GM19099 (cell line): ENCODE results near the gene ODAM.

Experiments used
- POLR2A ChIP-seq: IDR thresholded peaks from 3 replicates; pipeline ENCODE4 v1.6.1; 2011; ENCODE audit warnings: low read depth; ENCODE audit not compliant: insufficient read length; ENCODE audit errors: extremely low read depth

ODAM gene, protein sequence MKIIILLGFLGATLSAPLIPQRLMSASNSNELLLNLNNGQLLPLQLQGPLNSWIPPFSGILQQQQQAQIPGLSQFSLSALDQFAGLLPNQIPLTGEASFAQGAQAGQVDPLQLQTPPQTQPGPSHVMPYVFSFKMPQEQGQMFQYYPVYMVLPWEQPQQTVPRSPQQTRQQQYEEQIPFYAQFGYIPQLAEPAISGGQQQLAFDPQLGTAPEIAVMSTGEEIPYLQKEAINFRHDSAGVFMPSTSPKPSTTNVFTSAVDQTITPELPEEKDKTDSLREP

DNA sequence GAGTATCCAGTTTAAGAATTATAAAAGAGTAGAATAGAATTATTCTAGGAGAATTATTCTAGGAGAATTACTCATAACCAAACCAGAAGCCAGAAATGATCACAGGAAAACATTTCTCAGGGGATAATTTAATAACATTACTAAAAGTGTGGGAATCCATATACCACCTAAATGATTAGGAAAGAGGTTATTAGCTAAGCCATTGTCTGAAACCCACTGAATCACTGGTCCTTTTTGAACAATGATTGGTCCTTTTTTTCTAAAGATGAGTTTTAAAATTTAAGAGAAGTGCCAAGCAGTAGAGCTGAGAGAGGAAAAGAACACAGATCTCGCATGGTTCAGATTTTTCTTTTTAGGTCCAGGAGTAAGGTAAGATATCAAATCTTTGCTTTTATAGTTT is at the start of gene ODAM:
Gene ODAM (plus strand): TSS at position 301 of the 400 bp plus-strand sequence. CDS start 819 bp downstream, outside the sequence.
- TF ChIP-seq POLR2A = no peak

GRCh38 chr4:70151271-70151670 is 44.3 kb upstream of the ODAM start:
- no peak for TF ChIP-seq POLR2A

- no peak for TF ChIP-seq POLR2A
These were observed 43.4 kb upstream of the ODAM start for GRCh38 chr4:70152088-70152487.

DNA sequence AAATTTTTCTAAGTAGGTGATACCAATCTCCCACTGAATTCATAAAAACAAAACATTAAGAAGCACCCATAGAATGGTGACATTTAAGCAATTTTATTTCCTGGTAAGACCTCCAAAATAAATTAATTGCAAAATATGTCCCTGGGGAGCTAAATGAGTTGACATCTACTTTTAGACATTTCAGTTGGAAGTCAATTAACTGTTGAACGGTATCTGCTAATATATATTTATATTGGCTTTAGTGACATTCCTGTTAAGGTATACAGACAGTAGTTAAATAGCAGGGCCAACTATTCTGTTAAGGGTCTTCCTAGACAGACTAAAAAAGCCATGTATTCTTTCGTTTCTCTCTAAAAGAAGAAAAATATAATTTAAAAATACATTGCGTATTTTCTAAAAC is 41.6 kb upstream of the ODAM start, which contains the start of gene PRR27:
Gene PRR27 (plus strand): TSS at position 301 of the 400 bp plus-strand sequence. CDS start 139 bp downstream, outside the sequence.
- no peak for TF ChIP-seq POLR2A

- no peak for TF ChIP-seq POLR2A
These were observed 36.9 kb upstream of the ODAM start for GRCh38 chr4:70158576-70158975.

DNA sequence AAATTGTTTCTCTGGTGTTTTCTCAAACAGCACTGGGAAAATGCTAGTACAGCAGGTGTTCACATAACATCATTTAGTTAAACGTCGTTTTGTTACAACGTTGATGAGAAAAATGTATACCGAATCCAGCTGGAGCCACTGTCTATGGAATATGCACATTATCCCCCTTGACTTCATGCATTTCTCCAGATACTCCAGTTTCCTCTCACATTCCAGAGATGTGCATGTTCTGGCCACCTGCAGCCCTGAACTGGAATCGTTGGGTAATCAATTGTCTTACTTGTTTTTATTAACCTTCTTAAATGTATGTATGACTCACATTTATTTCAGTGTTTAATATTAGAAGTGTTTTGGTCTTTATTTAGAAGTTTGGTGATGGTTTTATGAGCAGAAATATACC is 18.4 kb upstream of the ODAM start:
- no peak for TF ChIP-seq POLR2A

- TF ChIP-seq POLR2A = no peak
These were observed 17.4 kb upstream of the ODAM start for GRCh38 chr4:70178075-70178660.

DNA sequence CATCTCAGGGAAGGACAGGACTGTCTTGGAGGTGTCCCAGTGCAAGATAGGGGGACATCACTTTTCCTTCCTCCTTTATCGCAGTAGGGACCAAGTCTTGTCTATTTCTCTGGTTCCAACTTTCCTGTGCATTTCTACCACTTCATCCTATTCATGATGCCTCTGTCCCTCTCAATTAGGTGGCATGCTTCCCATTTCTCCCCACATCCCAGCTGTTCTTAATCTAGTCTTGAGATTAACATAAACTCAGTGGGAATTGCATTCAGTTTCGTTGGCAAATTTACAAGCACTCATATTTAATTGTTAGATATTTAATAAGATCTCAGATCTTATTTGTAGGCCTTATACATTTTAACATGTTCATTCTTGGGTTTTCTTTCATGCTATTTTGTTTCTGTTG is 15.7 kb upstream of the ODAM start:
- no peak for TF ChIP-seq POLR2A

GRCh38 chr4:70181864-70182263 is 13.7 kb upstream of the ODAM start:
- TF ChIP-seq POLR2A = no peak

GRCh38 chr4:70182517-70183167 is 12.9 kb upstream of the ODAM start:
- no peak for TF ChIP-seq POLR2A

GRCh38 chr4:70183168-70183939 is 12.2 kb upstream of the ODAM start:
- no peak for TF ChIP-seq POLR2A

DNA sequence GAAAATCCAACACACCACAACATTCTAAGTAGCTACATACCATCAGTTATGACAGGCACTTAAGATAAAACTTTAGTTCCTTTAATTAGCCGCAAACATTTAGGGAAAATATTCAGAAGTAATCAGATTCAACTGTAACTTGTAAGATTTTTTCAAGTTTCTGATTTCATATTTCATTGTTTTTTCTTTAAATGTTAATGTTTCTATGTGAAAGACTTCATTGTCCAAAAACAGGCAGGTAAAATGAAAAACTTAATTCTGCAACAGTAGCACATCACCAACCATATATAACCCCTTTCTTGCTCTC is 11.6 kb upstream of the ODAM start:
- TF ChIP-seq POLR2A = no peak

DNA sequence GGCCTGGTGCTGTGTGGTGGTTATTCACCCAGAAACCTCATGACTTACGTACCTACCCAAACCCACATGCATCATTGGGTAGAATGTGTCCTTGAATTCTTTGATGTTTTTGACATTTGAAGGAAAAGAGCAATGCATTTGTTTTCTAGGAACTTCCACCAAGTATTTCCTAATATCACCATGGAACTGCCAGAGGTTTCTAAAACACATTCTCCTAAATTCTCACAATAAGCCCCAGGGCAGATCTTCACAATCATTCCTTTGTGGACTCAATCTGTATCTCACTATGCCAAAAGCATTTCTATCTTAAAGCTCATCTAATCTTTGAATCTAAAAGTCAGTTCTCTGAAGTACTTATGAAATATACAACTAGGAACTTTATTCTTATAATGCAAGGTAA is 8.3 kb upstream of the ODAM start:
- TF ChIP-seq POLR2A = no peak

DNA sequence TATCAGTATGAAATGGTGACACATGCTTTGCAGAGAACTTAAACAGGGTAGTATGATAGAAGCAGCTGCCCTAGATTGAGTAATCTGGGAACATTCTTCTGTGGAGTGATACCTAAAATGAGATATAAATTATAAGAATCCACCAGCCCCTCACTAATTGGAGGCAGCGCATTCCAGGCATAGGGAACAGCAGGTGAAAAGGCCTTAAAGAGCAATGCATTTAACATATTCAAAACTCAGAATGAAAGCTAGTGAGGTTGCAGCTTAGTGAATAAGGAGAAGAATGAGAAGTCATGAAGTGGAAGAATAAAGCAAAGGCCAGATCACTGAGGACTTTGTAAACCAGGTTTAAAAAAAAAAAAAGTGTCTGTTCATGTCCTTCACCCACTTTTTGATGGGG is 4.9 kb upstream of the ODAM start:
- TF ChIP-seq POLR2A = no peak

- no peak for TF ChIP-seq POLR2A
These were observed 3.9 kb upstream of the ODAM start for GRCh38 chr4:70191647-70192046.
